Psoas muscle (tissue), 8 donors: ENCODE data around the gene GSTT2B. TPM values are rescaled to one million over a fixed set of nuclear protein-coding genes. Genes with fewer than 3 reads are reported as not detected.
A peak's percentile ranks its signal among the peaks of the same experiment; 100 is the strongest.
"Not testable (repeated sequence)": the region's sequence is repeated elsewhere in the genome, so short reads cannot be mapped to it uniquely, and the experiment has no call there.

ENCODE experiments used
- ATAC-seq, 4 donors: fragments of 200-7000 bp; cut with Tn5 transposase; one replicate each; pipeline ENCODE4 v1.9.1; 2020; ENCODE audit warnings: moderate library complexity in 3 of 4, mild to moderate bottlenecking in 2 of 4
- DNase-seq, 2 donors: peaks; one replicate each; pipeline ENCODE4 v3.0.0-alpha.2; 2020
- H3K27ac ChIP-seq: fragments of 200-600 bp; one replicate; pipeline ENCODE4 v1.8.0; 2022
- H3K27me3 ChIP-seq, 3 donors: fragments of 200-600 bp in 1 of 3; one replicate each; pipeline versions ENCODE4 v1.6.1 to v1.8.0; 2013 to 2022; ENCODE audit warnings: low read length in 2 of 3, mild to moderate bottlenecking in 2 of 3, moderate library complexity in 1 of 3; ENCODE audit not compliant: insufficient read depth in 3 of 3
- H3K36me3 ChIP-seq, 2 donors: fragments of 200-600 bp in 1 of 2; one replicate each; pipeline versions ENCODE4 v1.6.1 to v1.8.0; 2013 to 2022; ENCODE audit warnings: low read depth in 1 of 2, mild to moderate bottlenecking in 1 of 2, moderate library complexity in 1 of 2; ENCODE audit not compliant: insufficient read depth in 1 of 2
- H3K4me1 ChIP-seq: fragments of 200-600 bp; one replicate; pipeline ENCODE4 v1.8.0; 2022
- H3K4me3 ChIP-seq: fragments of 200-600 bp; one replicate; pipeline ENCODE4 v1.8.0; 2022; ENCODE audit warnings: mild to moderate bottlenecking
- H3K9me3 ChIP-seq: fragments of 200-600 bp; one replicate; pipeline ENCODE4 v1.8.0; 2022
- CTCF ChIP-seq: fragments of 200-600 bp; IDR thresholded peaks from one replicate; pipeline ENCODE4 v1.8.0; 2022; ENCODE audit warnings: antibody characterized with exemption
- WGBS, 3 donors: extraction: QIAGEN DNeasy Blood & Tissue Kit; methylation state at CpG; one replicate each; pipeline versions ENCODE4 v1.1.6 to v1.1.7; 2013; 5-methylcytosine and 5-hydroxymethylcytosine counted together
- intact Hi-C, 2 donors: fragments of 100-400 bp; cut with DNase I; formaldehyde crosslinking; loops; one replicate each; pipeline versions ENCODE4 v1.11.0 to v1.14.2; 2022
- polyA plus RNA-seq, 3 donors: library from polyadenylated mRNA; stranded (reverse); fragments of 200-250 nt; gene quantifications; one replicate each; pipeline ENCODE4 v1.2.3, GENCODE V29; 2013
- total RNA-seq, 4 donors: library from RNA; stranded (reverse); fragmentation: NEBNext Ultra II Directional in 2 of 4; extraction: Animal tissue kit (Norgen Biotek cat#: 25700) in 2 of 4; gene quantifications; one replicate each; pipeline versions ENCODE4 v1.2.1 to v1.2.4, GENCODE V29; 2021 to 2023
- donor health status: healthy with polysubstance abuse.
- donor health status: DM: no; HTN: no; CAD: no; lungs with moderate emphysema.
- donor health status: Bipolar disorder and iron deficiency.
- donor health status: healthy.
- donor health status: DM: yes; HTN: yes; CAD: no.
- donor health status: DM: no; HTN: no; CAD: no.
- donor health status: DM: no; HTN: no; CAD: no.
- donor health status: DM: yes; HTN: yes; CAD: no.

The GSTT2B gene
- total and polyA plus RNA-seq, 7 donors: 4.0 to 27.5 (median 12.3) TPM

- no peaks in the 10 kb centered on the region for H3K27me3 ChIP-seq
- no peak for DNase-seq
- ATAC-seq: no peak
- H3K4me1 ChIP-seq: no peaks in the 10 kb centered on the region
- intact Hi-C loops: no loop called here
- no peaks in the 10 kb centered on the region for H3K36me3 ChIP-seq
- TF ChIP-seq CTCF: no peak
- WGBS, 3 donors: 74 to 78% (median 77%) methylated on average over 14 of the region's 14 CpGs
- no peak overlapping the region for H3K4me3 ChIP-seq
- peaks cover 14% of the 10 kb centered on the region for H3K9me3 ChIP-seq
- no peak overlapping the region for H3K27ac ChIP-seq
Observed at GRCh38 chr22:23926561-23926960, 34.4 kb downstream of the GSTT2B start.

- WGBS, 3 donors: 79 to 91% (median 90%) methylated on average over 6 of the region's 6 CpGs
- DNase-seq: no peak
Observed at GRCh38 chr22:23925020-23925606, 35.9 kb downstream of the GSTT2B start.

GRCh38 chr22:23922921-23923320 is 38.1 kb downstream of the GSTT2B start:
- no peak for TF ChIP-seq CTCF
- intact Hi-C loops: no loop called here
- Histone ChIP-seq H3K9me3 (peaks cover 14% of the 10 kb centered on the region), H3K36me3 (no peaks in the 10 kb centered on the region), H3K27ac (no peak overlapping the region), H3K4me1 (no peaks in the 10 kb centered on the region), H3K27me3 (no peaks in the 10 kb centered on the region), H3K4me3 (no peak overlapping the region)
- ATAC-seq (no peak), DNase-seq (no peak)
- 54 to 76% (median 67%) methylated on average over 2 of the region's 2 CpGs for WGBS, 3 donors

More at GRCh38 chr22:23925020-23925606, 35.9 kb downstream of the GSTT2B start:
- Histone ChIP-seq H3K4me1 (no peaks in the 10 kb centered on the region), H3K27me3 (no peaks in the 10 kb centered on the region), H3K4me3 (no peak overlapping the region), H3K27ac (no peak overlapping the region), H3K36me3 (no peaks in the 10 kb centered on the region), H3K9me3 (peaks cover 14% of the 10 kb centered on the region)
- intact Hi-C loops: no loop called here
- TF ChIP-seq CTCF: no peak
- no peak for ATAC-seq

GRCh38 chr22:23921586-23922201 is 39.3 kb downstream of the GSTT2B start:
- H3K27me3 ChIP-seq, H3K36me3 ChIP-seq, H3K27ac ChIP-seq, ATAC-seq, intact Hi-C loops, H3K4me3 ChIP-seq, H3K4me1 ChIP-seq: not testable (repeated sequence)
- peaks cover 14% of the 10 kb centered on the region for H3K9me3 ChIP-seq
- 82 to 91% (median 88%) methylated on average over 13 of the region's 13 CpGs for WGBS, 3 donors
- DNase-seq: peak in 1 of 2 donors; percentile 31

- H3K36me3 ChIP-seq, ATAC-seq, intact Hi-C loops, H3K27ac ChIP-seq, H3K9me3 ChIP-seq, H3K4me1 ChIP-seq, DNase-seq, H3K27me3 ChIP-seq, H3K4me3 ChIP-seq: not testable (repeated sequence)
- WGBS, 3 donors: 88 to 100% (median 89%) methylated on average over 1 of the region's 1 CpG
Observed at GRCh38 chr22:23920267-23920611, 40.8 kb downstream of the GSTT2B start.
